ENCODE data around the gene ZDHHC7.

Gene ZDHHC7

GRCh38 chr16:84928679-84929420, 82.5 kb downstream of the ZDHHC7 start:
- H3K4me3 ChIP-seq (ENCODE audit: low read depth, low read length) = no peak overlapping the region
- DNase-seq (ENCODE audit: low read depth) = peak; percentile 35
- no peak for TF ChIP-seq CTCF (conservative IDR thresholded peaks at IDR 0.05; ENCODE audit: low read depth, low read length)

DNA sequence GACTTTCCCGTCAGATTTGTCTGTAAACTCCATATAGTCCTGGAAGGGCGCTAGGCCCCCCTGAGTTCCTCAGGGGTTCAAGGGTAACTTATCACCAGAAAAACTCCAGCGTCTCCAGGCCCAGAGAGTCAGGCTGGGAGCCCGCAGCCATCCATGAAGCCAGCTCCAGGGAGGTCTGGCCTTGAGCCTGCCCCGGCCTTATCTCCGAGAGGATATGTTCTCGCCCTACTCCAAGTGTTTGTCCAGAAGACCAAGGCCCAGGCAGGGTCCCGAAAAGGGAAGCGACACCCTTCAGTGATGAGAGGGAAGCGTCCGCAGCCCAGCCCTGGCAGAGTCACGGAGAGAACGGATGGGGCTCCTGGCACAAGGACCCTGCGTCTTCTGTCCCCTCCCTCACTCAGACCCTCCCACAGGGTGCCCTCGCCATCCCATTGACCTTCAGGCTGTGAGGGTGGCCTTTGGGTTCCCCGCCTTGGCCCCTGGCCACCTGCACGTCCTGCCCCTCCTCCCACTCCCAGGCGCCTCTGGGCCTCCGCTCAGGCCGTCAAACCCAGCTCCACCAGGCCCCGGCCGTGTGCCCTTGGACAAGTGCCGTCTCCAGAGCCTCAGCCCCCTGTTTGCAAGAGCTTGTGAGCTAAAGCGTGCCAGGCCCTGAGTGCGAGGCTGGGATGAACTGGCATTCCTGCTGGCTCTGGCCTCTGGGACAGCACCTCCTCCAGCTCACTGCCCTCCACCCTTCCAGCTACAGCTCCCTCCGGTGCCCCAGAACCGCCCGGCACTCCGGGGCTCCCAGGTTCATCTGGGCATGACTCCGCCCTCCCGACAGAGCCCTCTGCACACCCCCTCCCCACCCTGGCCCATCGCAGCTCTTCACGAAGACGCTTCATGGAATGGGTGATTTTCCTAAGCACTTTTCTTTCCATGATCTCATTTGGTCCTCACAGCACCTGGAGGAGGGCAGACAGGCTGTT, 83.4 kb downstream of the ZDHHC7 start:
- no peak overlapping the region for H3K4me3 ChIP-seq (ENCODE audit: low read depth, low read length)
- TF ChIP-seq CTCF (conservative IDR thresholded peaks at IDR 0.05; ENCODE audit: low read depth, low read length) = no peak
- no peak for DNase-seq (ENCODE audit: low read depth)

- TF ChIP-seq CTCF (conservative IDR thresholded peaks at IDR 0.05; ENCODE audit: low read depth, low read length) = no peak
- H3K4me3 ChIP-seq (ENCODE audit: low read depth, low read length) = no peak overlapping the region
- no peak for DNase-seq (ENCODE audit: low read depth)
Measured at GRCh38 chr16:84926462-84926861, 84.9 kb downstream of the ZDHHC7 start.

DNA sequence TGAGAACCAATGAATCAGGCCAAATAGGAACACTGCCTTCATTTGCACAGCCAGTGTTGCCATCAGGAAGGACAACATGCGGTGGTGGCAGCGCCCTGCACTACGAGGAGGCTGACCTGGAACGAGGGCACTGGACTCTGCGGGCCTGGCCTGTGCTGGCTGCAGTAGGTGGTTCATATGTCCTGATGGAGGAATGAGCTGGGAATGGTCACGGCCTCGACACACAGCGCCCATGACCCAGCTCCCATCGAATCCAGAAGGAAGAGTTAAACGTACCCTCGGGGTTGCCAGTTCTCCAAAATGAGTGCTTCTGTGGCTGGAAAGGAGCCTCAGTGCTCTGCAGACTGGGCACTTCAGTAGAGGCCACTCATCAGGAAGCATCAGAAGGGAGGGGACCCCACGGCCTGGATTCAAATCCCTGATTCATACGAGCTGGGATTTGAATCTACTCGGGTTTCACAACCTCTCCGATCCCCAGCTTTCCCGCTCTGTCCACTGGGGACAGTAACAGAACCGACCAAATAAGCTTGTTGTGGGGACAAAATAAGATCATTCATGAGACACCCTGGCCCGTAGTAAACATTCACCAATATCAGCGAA, 85.5 kb downstream of the ZDHHC7 start:
- DNase-seq (ENCODE audit: low read depth) = no peak
- no peak overlapping the region for H3K4me3 ChIP-seq (ENCODE audit: low read depth, low read length)
- TF ChIP-seq CTCF (conservative IDR thresholded peaks at IDR 0.05; ENCODE audit: low read depth, low read length) = no peak

DNA sequence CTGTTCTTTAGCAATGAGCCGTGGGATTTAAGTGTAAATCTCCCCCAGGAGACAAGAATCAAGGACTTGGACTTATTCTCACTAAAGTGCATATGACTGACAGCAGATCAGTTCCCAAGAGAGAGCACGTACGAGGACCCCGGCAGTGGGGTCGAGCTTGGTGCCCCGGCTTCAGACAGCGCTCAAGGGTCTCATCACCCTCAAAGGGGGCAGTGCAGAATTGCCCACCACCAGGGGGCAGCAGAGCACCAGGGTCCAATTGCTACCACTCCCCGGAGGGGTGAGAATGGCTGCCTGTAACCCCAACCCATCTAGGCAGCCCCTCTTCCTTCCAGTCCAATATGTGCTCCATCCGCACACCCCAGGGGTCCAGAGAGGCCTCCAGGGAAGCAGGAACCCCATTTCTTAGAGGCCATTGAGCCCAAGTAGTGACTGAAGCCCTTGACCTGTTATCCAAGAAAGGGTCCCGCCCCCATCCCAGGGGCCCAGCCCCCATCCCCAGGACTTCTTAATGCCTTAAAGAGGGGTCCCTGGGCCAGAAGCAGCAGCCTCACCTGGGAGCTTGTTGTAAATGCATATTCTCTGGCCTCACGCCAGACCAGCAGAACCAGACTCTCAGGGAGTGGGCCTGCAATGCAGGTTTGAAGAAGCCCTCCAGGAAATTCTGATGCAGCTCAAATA, 86.1 kb downstream of the ZDHHC7 start:
- H3K4me3 ChIP-seq (ENCODE audit: low read depth, low read length) = no peak overlapping the region
- DNase-seq (ENCODE audit: low read depth) = peak; percentile 43

More for the DNA sequence above, 86.1 kb downstream of the ZDHHC7 start:
- peak; percentile 89 for TF ChIP-seq CTCF (conservative IDR thresholded peaks at IDR 0.05; ENCODE audit: low read depth, low read length)
